Esophagus squamous epithelium (tissue), 5 donors: ENCODE measurements around the gene EIF4EBP3. TPM values are rescaled to one million over a fixed set of nuclear protein-coding genes. Genes with fewer than 3 reads are reported as not detected.
"Not testable (repeated sequence)": the region's sequence is repeated elsewhere in the genome, so short reads cannot be mapped to it uniquely, and the experiment has no call there.

Source experiments
- DNase-seq: peaks from one replicate; lab custom pipeline; 2025; lab: John Stamatoyannopoulos, UW
- H3K27ac ChIP-seq, 4 donors: fragments of 200-600 bp; sonication (generic); one replicate each; pipeline ENCODE4 v1.5.1; 2016 to 2019; ENCODE audit warnings: mild to moderate bottlenecking in 1 of 4
- H3K27me3 ChIP-seq, 4 donors: fragments of 200-600 bp; sonication (generic); 1 replicate in 3 of 4; 2 replicates in 1 of 4; pipeline versions ENCODE4 v1.5.1 to v1.6.0; 2017 to 2021; ENCODE audit warnings: antibody characterized with exemption in 1 of 4
- H3K36me3 ChIP-seq, 3 donors: fragments of 200-600 bp; sonication (generic); one replicate each; pipeline ENCODE4 v1.5.1; 2016 to 2019
- H3K4me1 ChIP-seq, 3 donors: fragments of 200-600 bp; sonication (generic); one replicate each; pipeline ENCODE4 v1.5.1; 2017 to 2019
- H3K4me3 ChIP-seq, 4 donors: fragments of 200-600 bp; sonication (generic); 1 replicate in 3 of 4; 2 replicates in 1 of 4; pipeline ENCODE4 v1.5.1; 2016 to 2019; ENCODE audit warnings: mild to moderate bottlenecking in 2 of 4, moderate library complexity in 1 of 4
- H3K9me3 ChIP-seq, 3 donors: fragments of 200-600 bp; sonication (generic); one replicate each; pipeline ENCODE4 v1.5.1; 2016 to 2019
- POLR2A ChIP-seq, 4 donors: fragments of 450-650 bp; IDR thresholded peaks; one replicate each; pipeline ENCODE4 v1.6.1; 2017; ENCODE audit warnings: antibody characterized with exemption in 4 of 4, mild to moderate bottlenecking in 4 of 4, moderate library complexity in 3 of 4
- WGBS, 2 donors: methylation state at CpG; one replicate each; pipeline ENCODE4 v1.1.5; 2018; 5-methylcytosine and 5-hydroxymethylcytosine counted together
- intact Hi-C: fragments of 100-400 bp; cut with DNase I; formaldehyde crosslinking; loops from one replicate; pipeline ENCODE4 v1.15.0; 2022
- total RNA-seq, 4 donors: library from RNA; depleted of rRNA; stranded (reverse); fragments of >200 nt; gene quantifications; one replicate each; pipeline ENCODE4 v1.1.0, GENCODE V29; 2016
- TF ChIP-seq, protein P1 (sequence below), 6 experiments: fragments of 450-650 bp in 4 of 6; fragments of 200-600 bp in 2 of 6; sonication (generic) in 2 of 6; IDR thresholded peaks; one replicate each; pipeline ENCODE4 v1.5.1; 2016 to 2019; ENCODE audit warnings: antibody characterized with exemption in 6 of 6, mild to moderate bottlenecking in 4 of 6, moderate library complexity in 4 of 6
- donor health status: DM: yes; HTN: yes; CAD: no.

EIF4EBP3 gene
- total RNA-seq, 4 donors from 2014 or later, result 3.0 to 12.4 (median 6.2) TPM

DNA sequence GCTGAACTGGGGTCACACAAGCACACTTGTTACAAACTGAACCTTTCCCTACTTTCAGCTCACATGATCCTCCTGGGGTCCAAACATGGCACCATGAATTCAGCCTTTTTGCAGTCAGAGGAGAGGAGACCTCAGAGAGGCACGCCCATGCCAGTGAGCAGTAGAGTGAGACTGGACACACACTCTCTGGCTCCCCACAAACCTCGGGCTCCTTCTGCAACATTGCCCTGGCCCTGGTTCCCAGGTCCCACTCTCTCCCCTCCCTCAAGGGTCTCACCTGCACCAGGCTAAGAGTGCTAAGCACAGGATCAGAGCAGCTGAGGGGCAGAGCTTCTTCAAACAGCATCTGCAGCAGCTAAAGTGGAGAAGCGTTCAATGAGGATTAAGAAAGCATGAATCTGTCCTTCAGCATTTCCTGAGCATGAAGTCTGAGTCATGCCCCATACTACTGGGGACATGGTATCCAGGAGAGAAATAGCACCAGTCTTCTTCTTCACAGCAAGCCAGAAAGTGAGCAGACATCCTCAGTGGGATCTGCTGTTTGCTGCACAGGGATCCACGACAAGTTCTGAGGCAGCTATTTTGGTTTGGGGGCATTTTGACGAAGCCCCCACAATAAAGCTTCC, 44.4 kb downstream of the EIF4EBP3 start:
- peak overlapping the region in 2 of 4 donors; percentile 19 to 66 for H3K27ac ChIP-seq
- 43 to 73% methylated on average over 3 of the region's 5 CpGs for WGBS, 2 donors
- no peaks in the 10 kb centered on the region for H3K27me3 ChIP-seq
- intact Hi-C loops, result no loop called here
- H3K36me3 ChIP-seq, result no peaks in the 10 kb centered on the region
- no peaks in the 10 kb centered on the region for H3K9me3 ChIP-seq
- peaks cover 0 to 41% (median 6%) of the 10 kb centered on the region in 3 donors for H3K4me1 ChIP-seq
- TF ChIP-seq, protein P1, sequence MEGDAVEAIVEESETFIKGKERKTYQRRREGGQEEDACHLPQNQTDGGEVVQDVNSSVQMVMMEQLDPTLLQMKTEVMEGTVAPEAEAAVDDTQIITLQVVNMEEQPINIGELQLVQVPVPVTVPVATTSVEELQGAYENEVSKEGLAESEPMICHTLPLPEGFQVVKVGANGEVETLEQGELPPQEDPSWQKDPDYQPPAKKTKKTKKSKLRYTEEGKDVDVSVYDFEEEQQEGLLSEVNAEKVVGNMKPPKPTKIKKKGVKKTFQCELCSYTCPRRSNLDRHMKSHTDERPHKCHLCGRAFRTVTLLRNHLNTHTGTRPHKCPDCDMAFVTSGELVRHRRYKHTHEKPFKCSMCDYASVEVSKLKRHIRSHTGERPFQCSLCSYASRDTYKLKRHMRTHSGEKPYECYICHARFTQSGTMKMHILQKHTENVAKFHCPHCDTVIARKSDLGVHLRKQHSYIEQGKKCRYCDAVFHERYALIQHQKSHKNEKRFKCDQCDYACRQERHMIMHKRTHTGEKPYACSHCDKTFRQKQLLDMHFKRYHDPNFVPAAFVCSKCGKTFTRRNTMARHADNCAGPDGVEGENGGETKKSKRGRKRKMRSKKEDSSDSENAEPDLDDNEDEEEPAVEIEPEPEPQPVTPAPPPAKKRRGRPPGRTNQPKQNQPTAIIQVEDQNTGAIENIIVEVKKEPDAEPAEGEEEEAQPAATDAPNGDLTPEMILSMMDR (IDR thresholded peaks at IDR 0.05), result no peak
- TF ChIP-seq POLR2A (IDR thresholded peaks at IDR 0.05), result peak in 1 of 4 donors; percentile 12
- DNase-seq, result no peak
- peak overlapping the region in 1 of 4 donors; percentile 18 for H3K4me3 ChIP-seq

DNA sequence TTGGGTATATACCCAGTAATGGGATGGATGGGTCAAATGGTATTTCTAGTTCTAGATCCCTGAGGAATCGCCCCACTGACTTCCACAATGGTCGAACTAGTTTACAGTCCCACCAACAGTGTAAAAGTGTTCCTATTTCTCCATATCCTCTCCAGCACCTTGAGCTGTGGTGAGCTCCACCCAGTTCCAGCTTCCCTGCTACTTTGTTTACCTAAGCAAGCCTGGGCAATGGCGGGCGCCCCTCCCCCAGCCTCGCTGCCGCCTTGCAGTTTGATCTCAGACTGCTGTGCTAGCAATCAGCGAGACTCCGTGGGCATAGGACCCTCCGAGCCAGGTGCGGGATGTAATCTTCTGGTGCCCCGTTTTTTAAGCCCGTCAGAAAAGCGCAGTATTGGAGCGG, 45.6 kb downstream of the EIF4EBP3 start:
- WGBS, 2 donors, result no CpG with 5 or more reads among the region's 14 CpGs
- Histone ChIP-seq H3K27ac (peak overlapping the region in 2 of 4 donors; percentile 46 to 55), H3K4me3 (peak overlapping the region in 1 of 4 donors; percentile 16), H3K4me1 (peaks cover 0 to 41% (median 6%) of the 10 kb centered on the region in 3 donors)
- intact Hi-C loops, H3K27me3 ChIP-seq, H3K9me3 ChIP-seq, H3K36me3 ChIP-seq, DNase-seq: not testable (repeated sequence)

GRCh38 chr5:140594169-140594568, 46.7 kb downstream of the EIF4EBP3 start:
- H3K4me1 ChIP-seq, result peaks cover 0 to 37% (median 6%) of the 10 kb centered on the region in 3 donors
- intact Hi-C loops, result no loop called here
- no peaks in the 10 kb centered on the region for H3K36me3 ChIP-seq
- TF ChIP-seq POLR2A (IDR thresholded peaks at IDR 0.05), result no peak
- TF ChIP-seq, protein P1 (IDR thresholded peaks at IDR 0.05), result no peak
- no peak overlapping the region for H3K4me3 ChIP-seq
- peak overlapping the region in 3 of 4 donors; percentile 24 to 75 (median 55) for H3K27ac ChIP-seq
- no peaks in the 10 kb centered on the region for H3K9me3 ChIP-seq
- 100% methylated on average over 1 of the region's 6 CpGs; no CpG with 5 or more reads in 1 of the 2 donors for WGBS, 2 donors
- DNase-seq, result no peak
- no peaks in the 10 kb centered on the region for H3K27me3 ChIP-seq

GRCh38 chr5:140595538-140596300, 48.3 kb downstream of the EIF4EBP3 start:
- no peaks in the 10 kb centered on the region for H3K36me3 ChIP-seq
- intact Hi-C loops, result no loop called here
- 51 to 56% methylated on average over 5 of the region's 5 CpGs for WGBS, 2 donors
- TF ChIP-seq, protein P1 (IDR thresholded peaks at IDR 0.05), result no peak
- no peak for TF ChIP-seq POLR2A (IDR thresholded peaks at IDR 0.05)
- H3K9me3 ChIP-seq, result no peaks in the 10 kb centered on the region
- H3K4me1 ChIP-seq, result peaks cover 0 to 30% (median 6%) of the 10 kb centered on the region in 3 donors
- H3K27me3 ChIP-seq, result no peaks in the 10 kb centered on the region
- H3K4me3 ChIP-seq, result no peak overlapping the region
- no peak for DNase-seq
- peak overlapping the region in 3 of 4 donors; percentile 14 to 65 (median 36) for H3K27ac ChIP-seq

- Histone ChIP-seq H3K4me3 (no peak overlapping the region), H3K36me3 (no peaks in the 10 kb centered on the region), H3K27ac (peak overlapping the region in 2 of 4 donors; percentile 36 to 65), H3K4me1 (peaks cover 0 to 24% (median 6%) of the 10 kb centered on the region in 3 donors), H3K9me3 (no peaks in the 10 kb centered on the region), H3K27me3 (no peaks in the 10 kb centered on the region)
- no peak for DNase-seq
- intact Hi-C loops, result no loop called here
- TF ChIP-seq, protein P1 (IDR thresholded peaks at IDR 0.05), result no peak
- no peak for TF ChIP-seq POLR2A (IDR thresholded peaks at IDR 0.05)
- 57% methylated on average over 1 of the region's 1 CpG; no CpG with 5 or more reads in 1 of the 2 donors for WGBS, 2 donors
These were observed 48.9 kb downstream of the EIF4EBP3 start for GRCh38 chr5:140596321-140596741.
